Stimulated activated CD8-positive, alpha-beta memory T cell treated with anti-CD3 and anti-CD28 coated beads, Interleukin-12 subunit alpha, Interleukin-12 subunit beta, amount 100 ng/mL, for 1 hour (primary cell): ENCODE measurements around the gene LINS1.

Experiments
- DNase-seq: peaks from one replicate; pipeline ENCODE4 v3.0.0-alpha.2; 2020; ENCODE audit warnings: low read depth

LINS1 gene

GRCh38 chr15:100547961-100548360, 54.0 kb downstream of the LINS1 start:
- DNase-seq = no peak

GRCh38 chr15:100544946-100545345, 57.0 kb downstream of the LINS1 start:
- no peak for DNase-seq

- no peak for DNase-seq
These were observed 57.6 kb downstream of the LINS1 start for GRCh38 chr15:100544338-100544841.

GRCh38 chr15:100542290-100542689, 59.7 kb downstream of the LINS1 start:
- DNase-seq = no peak

GRCh38 chr15:100537331-100537730, 64.7 kb downstream of the LINS1 start:
- DNase-seq = no peak

- no peak for DNase-seq
These were observed 65.3 kb downstream of the LINS1 start for GRCh38 chr15:100536733-100537132.

GRCh38 chr15:100533886-100534285, 68.1 kb downstream of the LINS1 start:
- no peak for DNase-seq

- DNase-seq = no peak
These were observed 70.1 kb downstream of the LINS1 start for GRCh38 chr15:100531823-100532327.

GRCh38 chr15:100531204-100531603, 70.8 kb downstream of the LINS1 start:
- DNase-seq = no peak

GRCh38 chr15:100529556-100529955, 72.4 kb downstream of the LINS1 start:
- DNase-seq = no peak

GRCh38 chr15:100528833-100529428, 73.1 kb downstream of the LINS1 start, which contains the start of gene CERS3:
Gene CERS3, minus strand, starts transcription at chr15:100528950. Its CDS starts 27,101 bp downstream, at chr15:100501849.
- no peak for DNase-seq

GRCh38 chr15:100526027-100526481, 75.9 kb downstream of the LINS1 start:
- no peak for DNase-seq

GRCh38 chr15:100525436-100525835, 76.5 kb downstream of the LINS1 start:
- DNase-seq = no peak

- no peak for DNase-seq
These were observed 77.7 kb downstream of the LINS1 start for GRCh38 chr15:100524326-100524725.

- DNase-seq = no peak
These were observed 80.1 kb downstream of the LINS1 start for GRCh38 chr15:100521907-100522306.

GRCh38 chr15:100520132-100520921, 81.7 kb downstream of the LINS1 start:
- no peak for DNase-seq

GRCh38 chr15:100517846-100518245, 84.1 kb downstream of the LINS1 start:
- DNase-seq = no peak
